Muscle of leg (tissue), 11 donors: ENCODE measurements around the gene GFAP. TPM values are rescaled to one million over a fixed set of nuclear protein-coding genes. Genes with fewer than 3 reads are reported as not detected.

ENCODE experiments used
- DNase-seq: peaks from one replicate; pipeline ENCODE4 v3.0.0; 2013
- H3K27ac ChIP-seq: one replicate; pipeline ENCODE4 v1.5.1; 2013; ENCODE audit warnings: mild to moderate bottlenecking, low read length, control low read depth
- H3K27me3 ChIP-seq: one replicate; pipeline ENCODE4 v1.6.1; 2013; ENCODE audit warnings: low read length; ENCODE audit not compliant: control insufficient read depth, insufficient read depth
- H3K36me3 ChIP-seq: one replicate; pipeline ENCODE4 v1.6.1; 2013; ENCODE audit warnings: low read length; ENCODE audit not compliant: control insufficient read depth, insufficient read depth
- H3K4me1 ChIP-seq: one replicate; pipeline ENCODE4 v1.6.1; 2013; ENCODE audit warnings: low read length; ENCODE audit not compliant: control insufficient read depth, insufficient read depth
- H3K4me3 ChIP-seq: one replicate; pipeline ENCODE4 v1.5.1; 2013; ENCODE audit warnings: low read length, control low read depth
- H3K9me3 ChIP-seq: replicated peaks from 2 replicates; pipeline ENCODE4 v1.6.1; 2013; ENCODE audit warnings: low read depth, low read length; ENCODE audit not compliant: control insufficient read depth
- WGBS: methylation state at CpG from one replicate; pipeline ENCODE4 v1.1.5; 2013; ENCODE audit warnings: missing lambda C conversion rate; ENCODE audit not compliant: insufficient coverage; 5-methylcytosine and 5-hydroxymethylcytosine counted together
- polyA plus RNA-seq, 8 donors: library from polyadenylated mRNA; unstranded; fragments of 120-200 nt; gene quantifications; one replicate each; pipeline versions ENCODE4 v1.2.1 to v1.2.3, GENCODE V29; 2013; ENCODE audit warnings: inconsistent platforms in 1 of 8, low replicate concordance in 1 of 8; ENCODE audit not compliant: insufficient read length in 8 of 8, insufficient read depth in 1 of 8
- total RNA-seq: library from RNA; stranded (reverse); fragments of 120-200 nt; gene quantifications from one replicate; pipeline ENCODE4 v1.2.4, GENCODE V29; 2013

Gene GFAP
- total and polyA plus RNA-seq, 9 donors = 0.12 to 1.1 (median 0.29) TPM

- H3K9me3 ChIP-seq = no peaks in the 10 kb centered on the region
- no CpG with 5 or more reads among the region's 4 CpGs for WGBS
- no peak overlapping the region for H3K27ac ChIP-seq
- H3K36me3 ChIP-seq = peaks cover 74% of the 10 kb centered on the region
- no peaks in the 10 kb centered on the region for H3K27me3 ChIP-seq
- H3K4me1 ChIP-seq = no peaks in the 10 kb centered on the region
- H3K4me3 ChIP-seq = no peak overlapping the region
- no peak for DNase-seq
These were observed 34.2 kb downstream of the GFAP start for GRCh38 chr17:44881145-44881544.

GRCh38 chr17:44880062-44880461, 35.2 kb downstream of the GFAP start:
- no CpG with 5 or more reads among the region's 2 CpGs for WGBS
- no peaks in the 10 kb centered on the region for H3K27me3 ChIP-seq

GRCh38 chr17:44879376-44879775, 35.9 kb downstream of the GFAP start:
- Histone ChIP-seq H3K27me3 (no peaks in the 10 kb centered on the region), H3K36me3 (peaks cover 68% of the 10 kb centered on the region), H3K4me3 (no peak overlapping the region), H3K9me3 (no peaks in the 10 kb centered on the region), H3K4me1 (no peaks in the 10 kb centered on the region), H3K27ac (no peak overlapping the region)
- DNase-seq = no peak
- 89% methylated on average over 3 of the region's 6 CpGs for WGBS

More at GRCh38 chr17:44880062-44880461, 35.2 kb downstream of the GFAP start:
- H3K27ac ChIP-seq = no peak overlapping the region
- H3K36me3 ChIP-seq = peaks cover 72% of the 10 kb centered on the region
- H3K4me3 ChIP-seq = no peak overlapping the region
- no peaks in the 10 kb centered on the region for H3K4me1 ChIP-seq
- H3K9me3 ChIP-seq = no peaks in the 10 kb centered on the region
- DNase-seq = no peak

GRCh38 chr17:44878627-44879221, 36.6 kb downstream of the GFAP start:
- Histone ChIP-seq H3K27ac (no peak overlapping the region), H3K36me3 (peaks cover 67% of the 10 kb centered on the region), H3K27me3 (no peaks in the 10 kb centered on the region), H3K9me3 (no peaks in the 10 kb centered on the region), H3K4me1 (no peaks in the 10 kb centered on the region), H3K4me3 (no peak overlapping the region)
- WGBS = no CpG with 5 or more reads among the region's 6 CpGs
- peak; percentile 70 for DNase-seq

GRCh38 chr17:44877121-44877520, 38.2 kb downstream of the GFAP start:
- no peaks in the 10 kb centered on the region for H3K27me3 ChIP-seq
- H3K4me3 ChIP-seq = no peak overlapping the region
- no peak overlapping the region for H3K27ac ChIP-seq
- H3K4me1 ChIP-seq = no peaks in the 10 kb centered on the region
- WGBS = 74% methylated on average over 3 of the region's 5 CpGs
- H3K36me3 ChIP-seq = peaks cover 61% of the 10 kb centered on the region
- H3K9me3 ChIP-seq = no peaks in the 10 kb centered on the region
- no peak for DNase-seq

- no peaks in the 10 kb centered on the region for H3K27me3 ChIP-seq
- WGBS = 86% methylated on average over 6 of the region's 6 CpGs
- H3K4me3 ChIP-seq = no peak overlapping the region
- H3K9me3 ChIP-seq = no peaks in the 10 kb centered on the region
- no peak overlapping the region for H3K27ac ChIP-seq
- H3K36me3 ChIP-seq = peaks cover 65% of the 10 kb centered on the region
- no peak for DNase-seq
- H3K4me1 ChIP-seq = no peaks in the 10 kb centered on the region
These were observed 39.5 kb downstream of the GFAP start for GRCh38 chr17:44875761-44876160.

GRCh38 chr17:44872131-44872768, 43.0 kb downstream of the GFAP start:
- Histone ChIP-seq H3K27ac (no peak overlapping the region), H3K9me3 (no peaks in the 10 kb centered on the region), H3K4me1 (no peaks in the 10 kb centered on the region), H3K36me3 (peaks cover 68% of the 10 kb centered on the region), H3K27me3 (no peaks in the 10 kb centered on the region), H3K4me3 (no peak overlapping the region)
- no peak for DNase-seq
- 75% methylated on average over 9 of the region's 9 CpGs for whole genome bisulfite sequencing

GRCh38 chr17:44871556-44871955, 43.7 kb downstream of the GFAP start:
- Histone ChIP-seq H3K4me3 (no peak overlapping the region), H3K9me3 (no peaks in the 10 kb centered on the region), H3K36me3 (peaks cover 62% of the 10 kb centered on the region), H3K27me3 (no peaks in the 10 kb centered on the region), H3K27ac (no peak overlapping the region), H3K4me1 (no peaks in the 10 kb centered on the region)
- no peak for DNase-seq
- WGBS = 93% methylated on average over 8 of the region's 12 CpGs

- Histone ChIP-seq H3K27me3 (no peaks in the 10 kb centered on the region), H3K4me3 (no peak overlapping the region), H3K4me1 (no peaks in the 10 kb centered on the region), H3K36me3 (peaks cover 64% of the 10 kb centered on the region), H3K9me3 (no peaks in the 10 kb centered on the region), H3K27ac (no peak overlapping the region)
- WGBS = 88% methylated on average over 2 of the region's 3 CpGs
- DNase-seq = no peak
These were observed 47.5 kb downstream of the GFAP start for GRCh38 chr17:44867841-44868240.

GRCh38 chr17:44865931-44866330, 49.4 kb downstream of the GFAP start:
- DNase-seq = no peak
- no peak overlapping the region for H3K27ac ChIP-seq
- no peaks in the 10 kb centered on the region for H3K27me3 ChIP-seq
- 91% methylated on average over 3 of the region's 6 CpGs for WGBS
- H3K4me3 ChIP-seq = no peak overlapping the region
- H3K4me1 ChIP-seq = no peaks in the 10 kb centered on the region
- H3K9me3 ChIP-seq = no peaks in the 10 kb centered on the region
- peaks cover 63% of the 10 kb centered on the region for H3K36me3 ChIP-seq
